ENCODE results near the gene PLCXD3.

Gene PLCXD3

DNA sequence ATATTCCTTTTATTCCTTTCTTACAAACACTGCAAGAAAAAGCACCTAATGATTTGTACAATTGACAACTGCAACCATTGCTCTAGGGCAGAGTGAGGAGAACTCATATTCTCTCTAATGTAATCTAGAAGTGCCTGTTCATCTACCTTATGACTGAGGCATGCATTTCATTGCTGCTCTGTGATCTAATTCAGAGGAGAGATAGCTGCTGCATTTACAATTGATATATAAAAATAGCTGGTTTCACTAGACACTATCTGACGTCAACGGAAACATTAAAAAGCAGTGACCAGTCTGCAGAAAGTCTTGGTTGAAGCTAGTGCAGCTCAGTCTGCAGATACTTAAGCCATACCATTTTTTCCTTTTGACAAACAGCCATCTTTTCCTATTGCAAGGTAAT, 224.2 kb downstream of the PLCXD3 start:
- DNase-seq (ENCODE audit: low read depth), result no peak

DNA sequence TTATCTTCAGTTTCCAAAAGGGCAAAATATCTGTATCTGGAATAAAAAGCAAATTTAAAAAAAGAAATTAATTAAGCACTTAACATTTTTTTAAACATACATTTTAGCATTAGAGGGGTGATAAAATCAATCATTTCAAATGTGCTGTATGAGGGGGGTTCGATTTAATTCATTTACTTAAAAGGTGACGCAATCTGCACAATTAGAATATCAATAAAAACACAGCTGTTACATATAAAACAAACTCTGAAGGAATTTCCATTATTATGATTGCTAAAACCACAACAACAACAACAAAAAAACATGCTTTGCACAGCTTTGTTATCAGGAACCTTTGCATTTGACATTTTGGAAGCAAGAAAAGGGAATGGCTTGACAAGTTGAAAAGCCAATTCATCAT, 225.5 kb downstream of the PLCXD3 start:
- no peak for DNase-seq (ENCODE audit: low read depth)

DNA sequence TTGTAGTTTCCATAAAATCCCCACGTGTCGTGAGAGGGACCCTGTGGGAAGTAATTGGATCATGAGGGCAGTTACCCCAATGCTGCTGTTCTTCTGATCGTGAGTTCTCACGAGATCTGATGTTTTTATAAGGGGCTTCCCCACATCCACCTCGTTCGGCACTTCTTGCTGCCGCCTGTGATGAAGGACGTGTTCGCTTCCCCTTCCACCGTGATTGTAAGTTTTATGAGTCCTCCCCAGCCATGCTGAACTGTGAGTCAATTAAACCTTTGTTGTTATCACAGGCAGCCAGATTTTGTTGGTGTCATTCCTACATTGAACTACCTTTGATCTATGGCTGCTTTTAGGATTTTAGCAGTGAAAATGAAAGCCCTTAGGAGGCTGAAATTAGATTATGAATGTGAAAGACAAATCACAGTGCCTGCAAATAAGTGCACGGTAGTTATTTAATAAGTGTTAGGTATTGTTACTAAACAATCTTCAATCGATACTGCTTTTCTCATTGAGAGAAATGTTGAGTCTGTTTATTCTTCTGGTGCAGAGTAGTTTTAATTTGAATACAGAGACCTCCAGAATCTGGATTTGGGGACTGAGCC, 229.1 kb downstream of the PLCXD3 start:
- DNase-seq (ENCODE audit: low read depth), result no peak

DNA sequence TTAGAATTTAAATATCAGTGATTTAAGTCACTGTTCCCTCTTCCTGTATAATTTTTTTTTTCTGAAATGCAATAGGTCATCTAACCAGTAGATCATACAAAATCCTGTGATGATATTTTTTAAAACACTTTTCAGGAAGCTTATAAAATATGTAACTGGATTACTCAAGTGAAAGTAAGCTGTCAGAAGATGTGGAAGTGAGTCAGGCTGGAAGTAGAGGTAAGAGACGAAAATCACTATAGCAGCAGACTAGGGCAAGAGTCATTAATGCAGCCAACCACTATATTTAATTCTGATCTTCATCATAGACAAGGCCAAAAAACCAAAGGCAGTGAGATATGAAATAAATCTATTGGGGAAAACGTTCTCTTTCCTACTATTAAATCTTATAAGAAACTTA, 231.4 kb downstream of the PLCXD3 start:
- DNase-seq (ENCODE audit: low read depth), result no peak

DNA sequence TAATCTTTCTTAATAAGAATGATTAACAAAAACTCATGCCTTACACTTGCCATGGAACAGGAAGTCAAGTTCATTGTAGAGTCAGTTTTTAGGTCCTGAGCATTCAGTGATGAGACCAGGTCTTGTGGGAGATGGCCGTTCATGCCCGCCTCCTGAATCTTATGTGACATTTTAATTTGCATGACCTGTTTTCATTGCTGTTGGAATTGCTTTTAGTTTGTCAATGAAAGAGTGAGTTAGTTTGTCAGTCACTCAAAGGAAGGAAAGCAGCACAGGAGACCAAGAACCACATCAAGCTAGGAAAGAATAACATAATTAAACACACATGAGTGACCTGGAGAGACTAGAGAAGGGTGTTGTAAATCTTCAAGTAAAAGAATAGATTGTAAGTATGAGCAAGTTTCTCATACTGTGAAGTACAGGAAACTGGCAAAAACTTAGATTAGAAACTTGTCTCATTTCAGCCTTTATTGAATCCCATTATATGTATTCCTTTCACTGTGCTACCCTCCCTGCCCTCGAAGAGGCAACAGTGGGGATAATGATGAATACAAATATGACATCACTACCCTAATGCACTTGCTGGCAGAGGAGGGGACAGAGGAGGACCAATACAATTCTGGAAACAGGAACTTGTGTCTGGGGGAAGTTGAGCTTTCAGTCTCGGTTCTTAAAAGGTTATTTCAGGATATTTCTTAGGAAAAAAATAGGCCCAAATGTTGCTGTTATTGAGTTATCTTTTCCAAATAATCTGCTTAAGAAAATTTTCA, 232.7 kb downstream of the PLCXD3 start:
- DNase-seq (ENCODE audit: low read depth), result no peak

DNA sequence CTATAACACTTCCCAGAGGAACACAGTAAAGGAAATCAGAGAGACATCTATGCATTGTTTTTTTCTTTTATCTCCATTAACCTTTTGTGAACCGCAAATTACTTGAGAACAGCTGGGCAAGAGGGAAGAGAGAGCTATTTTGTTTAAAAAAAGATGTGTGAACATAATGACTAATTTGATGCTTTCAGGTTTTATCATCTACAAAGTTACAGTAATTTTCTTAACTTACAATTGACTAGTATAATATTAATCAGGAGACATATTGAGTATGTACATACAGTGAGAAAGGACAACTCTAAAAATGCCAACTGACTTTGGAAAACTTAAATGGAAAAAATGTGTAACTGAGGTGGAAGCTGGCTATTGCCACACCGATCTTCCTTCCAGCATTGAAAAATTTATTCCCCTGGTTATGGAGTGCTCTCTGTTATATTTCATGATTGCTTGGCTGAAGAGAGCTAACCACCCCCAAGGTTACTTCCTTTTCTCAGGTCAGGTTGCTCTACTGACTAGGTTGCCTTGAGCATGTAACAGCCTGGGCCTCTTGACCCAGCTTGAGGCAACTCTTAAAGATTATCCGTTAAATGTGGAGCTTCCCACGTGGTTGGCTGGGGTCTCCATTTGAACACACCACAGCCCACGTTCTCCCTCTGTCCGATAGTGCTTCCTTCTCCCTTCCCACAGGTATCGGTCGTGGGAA, 234.4 kb downstream of the PLCXD3 start:
- DNase-seq (ENCODE audit: low read depth), result no peak

DNA sequence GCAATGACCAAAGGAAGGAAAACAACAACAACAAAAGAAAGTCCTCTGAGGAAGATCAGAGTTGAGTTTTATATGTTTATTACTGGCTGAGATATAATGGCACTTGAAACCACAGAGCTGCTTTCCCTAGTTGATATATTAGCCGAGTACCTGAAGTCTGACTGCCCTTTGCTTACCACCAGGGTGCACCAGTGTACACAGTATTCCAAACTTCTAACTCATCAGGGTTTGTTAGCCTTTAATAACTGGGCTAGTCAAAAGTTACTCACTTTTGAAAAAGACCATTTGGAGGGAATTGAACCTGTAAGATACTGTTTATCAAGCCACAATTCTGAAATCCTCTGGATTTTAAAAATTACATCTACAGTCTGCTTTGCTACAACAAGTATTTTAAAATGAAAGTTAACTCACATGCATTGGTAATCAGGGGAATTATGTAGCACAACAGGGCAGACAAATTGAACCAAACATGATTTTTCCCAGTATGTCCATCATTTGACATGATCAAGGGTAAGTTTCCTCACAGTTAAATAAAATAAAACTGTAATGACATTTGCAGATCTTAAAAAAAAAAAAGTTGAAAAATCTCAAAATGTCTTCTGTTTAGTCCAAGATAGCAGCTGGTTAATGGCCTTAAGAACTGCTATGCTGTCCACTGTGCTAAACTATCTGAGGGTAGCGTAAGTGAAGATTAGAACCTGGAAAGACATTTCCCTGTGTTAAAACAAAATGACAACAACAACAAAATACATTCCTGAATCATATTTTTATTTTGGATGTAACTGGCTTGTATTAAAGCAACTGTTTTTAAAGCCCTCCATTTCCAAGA, 239.8 kb downstream of the PLCXD3 start:
- peak; percentile 11 for DNase-seq (ENCODE audit: low read depth)

DNA sequence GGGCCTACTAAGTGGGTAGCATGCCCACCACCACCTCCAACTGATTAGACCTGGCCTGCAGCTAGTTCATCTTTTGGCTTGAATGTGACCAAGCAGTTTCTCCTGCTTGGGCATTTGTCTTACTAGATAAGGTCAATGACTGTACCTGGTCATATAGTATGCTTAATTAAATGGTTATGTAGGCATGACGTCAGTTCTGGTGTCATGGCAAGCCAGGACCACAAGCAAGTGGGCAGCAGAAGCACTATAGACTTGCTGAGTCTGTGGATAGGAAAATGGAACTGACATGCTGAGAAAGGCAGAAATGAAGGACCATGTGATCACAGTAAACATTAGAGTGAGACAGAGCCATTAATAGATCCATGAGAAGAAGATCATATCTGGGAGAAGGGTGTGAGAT, 241.5 kb downstream of the PLCXD3 start:
- no peak for DNase-seq (ENCODE audit: low read depth)

DNA sequence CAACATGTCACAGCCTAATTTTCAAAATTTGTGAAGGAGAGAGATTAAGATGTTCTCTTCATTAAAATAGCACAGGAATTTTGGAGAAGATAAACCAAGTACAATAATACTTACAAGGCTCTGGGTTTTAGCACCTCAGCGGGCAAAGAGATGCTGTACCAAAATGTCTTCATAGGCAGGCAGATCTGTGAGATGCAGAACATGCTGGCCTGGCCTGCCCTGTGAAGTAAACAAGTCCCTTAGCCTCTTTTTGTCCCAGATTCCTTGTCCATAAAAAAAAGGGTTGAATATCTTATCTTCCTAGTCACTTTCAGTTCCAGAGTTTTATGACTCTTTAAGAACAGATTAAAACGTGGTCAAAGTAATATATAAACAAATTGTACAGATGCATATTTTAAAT, 244.0 kb downstream of the PLCXD3 start:
- DNase-seq (ENCODE audit: low read depth), result no peak

DNA sequence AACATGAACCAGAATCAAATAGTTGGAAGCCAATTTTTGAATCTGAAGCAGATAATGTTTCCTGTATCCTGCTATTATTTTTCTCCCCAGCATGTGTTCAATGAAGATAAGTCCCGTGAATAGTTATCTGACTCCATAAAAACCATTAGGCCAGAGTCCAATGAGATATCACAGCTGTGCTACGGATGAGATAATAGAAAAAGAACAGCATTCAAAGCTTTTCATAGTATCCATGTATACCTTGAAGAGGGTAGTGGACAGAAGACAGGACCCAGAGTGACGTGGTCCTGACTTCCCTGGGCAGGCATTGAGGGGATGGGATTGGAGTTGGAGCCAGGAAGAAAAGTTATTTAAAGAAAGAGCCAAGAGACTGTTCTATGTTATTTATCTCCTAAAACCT, 246.4 kb downstream of the PLCXD3 start:
- no peak for DNase-seq (ENCODE audit: low read depth)

DNA sequence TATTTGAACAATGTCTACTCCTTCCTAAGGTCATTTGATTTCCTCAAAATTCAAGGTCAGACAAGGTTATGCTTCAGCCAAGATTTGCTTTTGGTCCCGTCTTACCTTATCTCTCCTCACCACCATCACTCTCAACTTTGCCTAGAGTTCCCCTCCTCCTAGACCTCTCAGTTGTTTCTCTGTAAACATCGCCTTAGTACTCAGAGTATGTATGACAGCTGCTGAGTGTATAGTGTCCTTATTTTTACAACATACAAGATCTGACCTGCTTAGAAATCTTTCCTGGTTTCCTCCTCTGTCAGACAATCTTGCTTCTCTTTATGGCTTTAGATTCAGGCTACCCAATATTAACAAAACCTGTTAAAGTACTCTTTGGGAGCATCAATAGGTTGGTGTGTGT, 247.1 kb downstream of the PLCXD3 start:
- no peak for DNase-seq (ENCODE audit: low read depth)
